Loucy (cell line): ENCODE measurements around the gene GALNT10.

Experiments used
- H2AFZ ChIP-seq: fragments of 200-600 bp; sonication (generic); 2 replicates; pipeline ENCODE4 v1.6.0; 2016; ENCODE audit warnings: antibody characterized with exemption, mild to moderate bottlenecking, low read length, moderate library complexity
- H3F3A ChIP-seq: fragments of 200-600 bp; 2 replicates; pipeline ENCODE4 v1.6.0; 2016; ENCODE audit warnings: antibody characterized with exemption, low read depth, mild to moderate bottlenecking
- H3K27me3 ChIP-seq: fragments of 200-600 bp; sonication (generic); 2 replicates; pipeline ENCODE4 v1.6.1; 2014; ENCODE audit warnings: low read length, mild to moderate bottlenecking; ENCODE audit not compliant: insufficient read depth, poor library complexity, severe bottlenecking
- H3K36me3 ChIP-seq: fragments of 200-600 bp; sonication (generic); 2 replicates; pipeline ENCODE4 v1.6.1; 2016; ENCODE audit warnings: low read length; ENCODE audit not compliant: insufficient read depth
- H3K4me1 ChIP-seq: fragments of 200-600 bp; sonication (generic); 2 replicates; pipeline ENCODE4 v1.5.1; 2014; ENCODE audit warnings: low read length, mild to moderate bottlenecking; ENCODE audit not compliant: insufficient read depth, poor library complexity, severe bottlenecking
- H3K4me2 ChIP-seq: fragments of 200-600 bp; sonication (generic); 2 replicates; pipeline ENCODE4 v1.6.0; 2014; ENCODE audit warnings: antibody characterized with exemption, low read length, low read depth, mild to moderate bottlenecking; ENCODE audit not compliant: poor library complexity, severe bottlenecking
- H3K4me3 ChIP-seq: fragments of 200-600 bp; sonication (generic); 2 replicates; pipeline ENCODE4 v1.5.1; 2014; ENCODE audit warnings: low read length, mild to moderate bottlenecking, mixed read lengths; ENCODE audit not compliant: poor library complexity, severe bottlenecking
- H3K79me2 ChIP-seq: fragments of 200-600 bp; sonication (generic); 2 replicates; pipeline ENCODE4 v1.6.1; 2014; ENCODE audit warnings: low read length; ENCODE audit not compliant: insufficient read depth
- H3K9ac ChIP-seq: fragments of 200-600 bp; sonication (generic); 2 replicates; pipeline ENCODE4 v1.6.0; 2014; ENCODE audit warnings: mild to moderate bottlenecking, low read depth, low read length, moderate library complexity; ENCODE audit not compliant: poor library complexity, severe bottlenecking
- H3K9me2 ChIP-seq: fragments of 200-600 bp; sonication (generic); replicated peaks from 2 replicates; pipeline ENCODE4 v1.6.1; 2016; ENCODE audit warnings: low read depth, low read length, mixed read lengths
- H3K9me3 ChIP-seq: fragments of 200-600 bp; sonication (generic); 2 replicates; pipeline ENCODE4 v1.6.1; 2014; ENCODE audit warnings: mild to moderate bottlenecking, antibody characterized with exemption, low read length, low read depth; ENCODE audit not compliant: insufficient read depth
- H4K20me1 ChIP-seq: fragments of 200-600 bp; sonication (generic); 2 replicates; pipeline ENCODE4 v1.6.0; 2014; ENCODE audit warnings: antibody characterized with exemption, low read length, mild to moderate bottlenecking; ENCODE audit not compliant: insufficient read depth, poor library complexity, severe bottlenecking
- CTCF ChIP-seq: fragments of 200-600 bp; sonication (generic); conservative IDR thresholded peaks from 2 replicates; pipeline ENCODE4 v1.5.1; 2014; ENCODE audit warnings: mild to moderate bottlenecking, antibody characterized with exemption, low read length
- EZH2phosphoT487 ChIP-seq: fragments of 200-600 bp; IDR thresholded peaks from 2 replicates; pipeline ENCODE4 v1.6.1; 2018; ENCODE audit warnings: antibody characterized with exemption, mild to moderate bottlenecking, moderate library complexity, borderline replicate concordance

The GALNT10 gene

GRCh38 chr5:154205441-154206117 is 15.0 kb downstream of the GALNT10 start:
- H4K20me1 ChIP-seq: no peaks in the 10 kb centered on the region
- no peaks in the 10 kb centered on the region for H3K36me3 ChIP-seq
- H3K79me2 ChIP-seq: peaks cover 10% of the 10 kb centered on the region; the same call in 1 of the 2 replicates
- no peaks in the 10 kb centered on the region for H3F3A ChIP-seq
- H3K4me1 ChIP-seq: peaks cover 2% of the 10 kb centered on the region
- H2AFZ ChIP-seq: no peak overlapping the region
- H3K9me3 ChIP-seq: no peaks in the 10 kb centered on the region
- no peaks in the 10 kb centered on the region for H3K27me3 ChIP-seq
- TF ChIP-seq CTCF: no peak
- TF ChIP-seq EZH2phosphoT487: no peak
- H3K4me2 ChIP-seq: no peak overlapping the region
- H3K4me3 ChIP-seq: no peak overlapping the region
- H3K9me2 ChIP-seq: no peaks in the 10 kb centered on the region
- H3K9ac ChIP-seq: no peak overlapping the region

- peaks cover 2% of the 10 kb centered on the region for H3K4me1 ChIP-seq
- H3K4me2 ChIP-seq: no peak overlapping the region
- H4K20me1 ChIP-seq: no peaks in the 10 kb centered on the region
- no peak overlapping the region for H3K9ac ChIP-seq
- no peaks in the 10 kb centered on the region for H3K9me3 ChIP-seq
- no peaks in the 10 kb centered on the region for H3K36me3 ChIP-seq
- no peaks in the 10 kb centered on the region for H3K9me2 ChIP-seq
- TF ChIP-seq CTCF: no peak
- TF ChIP-seq EZH2phosphoT487: no peak
- no peak overlapping the region for H3K4me3 ChIP-seq
- peaks cover 6% of the 10 kb centered on the region; the same call in 1 of the 2 replicates for H3K79me2 ChIP-seq
- no peak overlapping the region for H2AFZ ChIP-seq
- no peaks in the 10 kb centered on the region for H3F3A ChIP-seq
- no peaks in the 10 kb centered on the region for H3K27me3 ChIP-seq
Observed at GRCh38 chr5:154206311-154206710, 15.8 kb downstream of the GALNT10 start.

- Histone ChIP-seq H3K4me3 (no peak overlapping the region), H3K36me3 (no peaks in the 10 kb centered on the region), H3K4me1 (peaks cover 8% of the 10 kb centered on the region)
Observed at GRCh38 chr5:154207204-154207603, 16.7 kb downstream of the GALNT10 start.

More at GRCh38 chr5:154207204-154207603, 16.7 kb downstream of the GALNT10 start:
- no peaks in the 10 kb centered on the region for H3K9me3 ChIP-seq
- H2AFZ ChIP-seq: no peak overlapping the region
- no peak overlapping the region for H3K4me2 ChIP-seq
- 0 out of 2 replicates have a peak, but pooled peaks cover 4% of the 10 kb centered on the region for H3K79me2 ChIP-seq
- H4K20me1 ChIP-seq: no peaks in the 10 kb centered on the region
- no peaks in the 10 kb centered on the region for H3F3A ChIP-seq
- H3K27me3 ChIP-seq: no peaks in the 10 kb centered on the region
- TF ChIP-seq CTCF: no peak
- no peak for TF ChIP-seq EZH2phosphoT487
- H3K9ac ChIP-seq: no peak overlapping the region
- H3K9me2 ChIP-seq: no peaks in the 10 kb centered on the region
